ENCODE results near the gene FBXO41.
A peak's percentile ranks its signal among the peaks of the same experiment; 100 is the strongest.

FBXO41 gene

DNA sequence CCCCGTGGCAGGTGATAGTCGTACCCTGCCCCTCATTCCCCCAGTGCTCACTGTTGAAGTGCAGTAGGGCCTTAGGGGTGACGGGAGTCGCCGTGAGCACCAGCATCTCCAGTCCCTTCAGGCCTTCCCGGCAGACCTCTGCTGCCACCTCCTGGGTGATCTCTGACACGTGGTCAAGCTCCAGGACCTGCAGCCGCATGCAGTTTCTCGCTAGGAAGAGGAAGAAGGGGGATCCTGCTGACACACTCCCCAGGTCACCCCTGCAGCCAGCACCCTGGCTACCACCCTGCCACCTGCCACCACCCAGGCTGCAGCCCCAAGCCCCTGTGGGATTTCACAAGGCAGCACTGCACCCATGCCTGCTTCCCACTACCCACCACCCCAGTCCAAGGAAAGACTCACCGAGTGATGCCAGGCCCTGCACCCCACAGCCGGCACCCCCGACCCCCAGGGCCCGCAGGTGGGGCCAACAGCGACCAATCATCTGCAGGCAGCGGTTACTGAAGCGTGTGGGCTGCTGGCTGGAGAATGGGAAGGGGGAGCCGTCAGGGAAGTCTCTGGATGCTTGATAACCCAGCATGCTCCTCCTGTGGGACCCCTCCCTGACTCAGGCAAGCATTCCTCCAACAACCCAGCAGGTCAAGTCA lies 23.8 kb downstream of the FBXO41 start:
- DNase-seq = no peak

DNA sequence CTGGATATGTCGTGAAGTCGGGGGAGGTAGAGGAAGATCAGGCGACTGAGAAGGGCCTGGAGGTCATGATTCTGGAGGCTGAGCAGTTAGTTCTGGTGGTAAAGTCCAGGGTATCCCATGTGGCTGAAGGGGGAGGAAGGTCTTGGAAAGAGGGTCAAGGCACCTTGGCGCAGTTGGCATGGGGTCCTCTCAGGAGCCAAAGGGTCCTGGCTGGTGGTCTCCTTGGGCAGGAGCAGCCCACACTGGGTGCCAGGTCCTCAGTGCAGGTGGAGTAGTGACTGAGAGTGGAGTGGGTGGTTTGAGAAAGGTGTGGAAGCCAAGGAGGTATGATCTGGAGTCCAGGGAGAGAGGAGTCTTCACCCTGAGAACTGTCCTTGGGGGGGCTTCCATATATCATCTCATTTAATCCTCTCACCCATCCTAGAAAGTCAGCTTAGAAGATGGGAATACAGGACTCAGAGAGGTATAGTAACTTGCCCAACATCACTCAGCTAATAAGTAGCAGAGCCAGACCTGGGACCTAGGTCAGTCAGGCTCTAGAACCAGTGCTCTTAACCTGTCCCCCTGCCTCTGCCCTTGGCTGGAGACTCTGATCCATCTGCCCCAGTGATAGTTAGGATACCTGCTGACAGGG lies 24.5 kb downstream of the FBXO41 start:
- no peak for DNase-seq

DNA sequence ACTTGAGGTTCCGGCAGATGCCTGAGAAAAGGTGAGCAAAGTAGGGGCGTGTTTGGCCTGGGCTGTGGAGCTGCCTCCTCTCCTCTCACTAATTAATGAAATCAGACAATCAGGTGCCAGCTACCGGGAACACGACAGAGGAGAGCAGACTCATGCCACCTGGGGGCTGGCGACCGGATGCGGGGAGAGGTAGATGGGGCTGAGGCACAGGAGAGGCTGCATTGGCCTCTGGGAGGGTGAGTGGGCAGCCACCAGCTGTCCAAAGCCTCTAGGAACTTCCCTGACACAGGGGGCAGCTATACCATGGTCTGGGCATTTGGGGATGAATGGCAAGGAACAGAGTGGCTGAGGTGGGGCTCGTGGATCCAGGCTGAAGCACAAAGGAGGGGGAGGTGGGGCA lies 25.0 kb downstream of the FBXO41 start:
- no peak for DNase-seq

DNA sequence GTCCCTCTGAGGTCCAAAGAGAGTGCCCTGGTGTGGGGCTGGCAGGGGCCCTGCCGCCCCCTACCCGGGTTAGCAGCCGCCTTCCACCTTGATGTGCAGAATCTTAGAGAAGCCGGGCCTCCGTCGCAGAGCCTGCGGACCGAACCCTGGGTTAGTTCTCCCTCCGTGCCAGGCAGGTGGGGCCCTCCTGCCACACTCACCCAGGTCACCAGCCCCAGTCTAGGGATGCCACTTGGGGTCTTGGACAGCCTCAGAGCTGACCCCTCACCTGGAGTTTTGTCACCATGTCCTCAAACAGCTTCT lies 25.4 kb downstream of the FBXO41 start:
- no peak for DNase-seq

DNA sequence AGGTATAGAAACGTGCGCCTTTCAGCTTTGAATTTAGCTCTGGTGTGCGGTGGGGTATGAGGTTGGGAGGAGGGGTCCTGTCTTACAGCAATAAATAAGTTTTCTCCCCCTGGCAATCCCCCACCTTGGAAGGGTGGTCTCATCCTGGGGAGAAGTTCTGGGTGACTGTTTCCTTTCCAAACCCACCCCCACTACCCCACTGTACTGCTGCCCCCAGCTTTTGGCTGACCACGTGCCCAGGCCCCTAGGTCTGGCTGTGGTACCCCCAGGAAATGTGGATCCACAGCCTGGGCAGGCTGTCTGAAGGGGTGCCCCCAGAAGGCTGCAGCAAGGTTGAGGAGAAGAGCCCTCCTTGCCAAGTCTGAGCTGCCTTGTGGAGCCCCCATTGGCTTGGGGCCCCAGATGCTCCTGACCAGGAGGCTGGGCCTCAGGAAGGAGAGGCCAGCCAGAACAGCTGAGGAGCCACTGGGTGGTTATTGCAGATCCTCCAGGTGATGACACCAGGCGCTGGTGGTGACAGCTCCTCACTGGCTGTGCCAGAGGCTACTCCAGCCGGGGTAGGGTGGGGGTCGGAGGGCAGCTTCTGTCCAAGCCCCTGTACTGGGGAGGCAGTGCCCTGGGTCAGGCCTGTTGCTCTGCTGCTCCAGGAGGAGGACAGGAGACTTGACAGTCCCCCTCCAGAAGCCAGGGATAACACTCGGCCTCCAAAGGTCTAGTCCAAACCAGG lies 25.9 kb downstream of the FBXO41 start:
- DNase-seq = no peak

DNA sequence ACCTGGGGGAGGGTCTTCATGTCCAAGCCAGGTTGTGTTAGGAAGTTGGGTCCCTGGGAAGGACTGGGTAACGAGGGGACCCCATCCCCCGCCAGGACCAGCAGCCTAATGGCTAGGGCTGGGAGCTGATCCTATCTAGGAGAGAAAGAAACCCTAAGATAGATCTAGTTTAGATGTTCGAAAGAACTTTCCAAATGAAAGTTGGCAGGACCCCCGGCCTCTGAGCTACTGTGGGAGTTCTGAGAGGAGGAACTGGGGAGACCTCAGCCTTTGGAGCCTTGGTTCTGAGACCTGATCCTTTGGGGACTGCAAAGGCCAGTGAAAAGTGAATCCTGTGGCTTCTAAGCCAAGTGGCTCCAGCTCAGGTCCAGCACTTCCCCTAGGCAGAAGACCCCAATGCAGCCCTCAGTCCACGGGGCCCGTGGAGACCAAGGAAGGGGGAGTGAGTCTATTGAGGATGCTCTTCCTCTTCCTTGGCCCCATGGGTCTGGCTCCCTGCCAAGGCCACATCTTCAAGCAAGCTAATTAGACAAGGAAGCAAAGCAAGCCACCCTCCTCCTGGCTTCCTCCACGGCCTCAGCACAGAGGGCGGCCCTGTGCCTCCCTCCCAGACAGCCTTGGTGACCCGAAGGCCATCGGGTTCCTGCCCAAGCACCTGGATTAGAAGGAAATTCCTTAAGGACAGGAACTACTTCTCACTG lies 26.7 kb downstream of the FBXO41 start:
- DNase-seq = no peak

DNA sequence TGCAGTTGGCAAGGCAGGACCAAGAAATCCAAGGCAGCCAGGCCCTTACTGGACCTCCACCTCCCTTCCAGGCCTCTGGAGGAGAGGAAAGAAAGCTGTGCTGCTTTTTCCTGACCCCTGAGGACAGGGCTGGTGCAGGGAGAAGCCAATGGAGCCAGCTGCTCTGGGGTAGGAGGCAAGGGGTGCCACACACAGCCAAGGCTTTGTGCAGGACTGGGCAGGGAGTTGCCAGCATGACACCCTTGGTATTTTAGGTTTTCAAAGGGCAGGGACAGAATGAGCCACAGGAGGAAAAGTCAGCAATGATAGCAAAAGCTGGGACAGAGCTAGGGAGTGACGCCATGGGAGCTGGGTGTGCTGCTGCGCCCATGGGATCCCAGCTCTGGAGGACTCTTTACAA lies 27.3 kb downstream of the FBXO41 start:
- no peak for DNase-seq

DNA sequence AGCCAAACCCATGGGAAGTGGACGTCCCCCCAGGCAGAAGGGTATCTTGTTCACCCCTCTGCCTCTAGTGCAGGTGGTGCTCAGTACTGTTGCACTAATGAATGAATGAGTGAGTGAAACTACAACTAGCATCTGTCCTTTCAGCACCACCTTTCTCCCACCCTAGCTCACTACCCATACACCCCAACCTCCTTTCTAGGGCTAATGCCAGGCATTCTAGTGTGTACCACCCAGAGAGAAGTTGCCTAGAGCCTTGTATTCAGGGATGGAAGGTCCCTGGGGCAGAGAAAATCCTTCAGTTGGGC lies 27.7 kb downstream of the FBXO41 start:
- DNase-seq = no peak

DNA sequence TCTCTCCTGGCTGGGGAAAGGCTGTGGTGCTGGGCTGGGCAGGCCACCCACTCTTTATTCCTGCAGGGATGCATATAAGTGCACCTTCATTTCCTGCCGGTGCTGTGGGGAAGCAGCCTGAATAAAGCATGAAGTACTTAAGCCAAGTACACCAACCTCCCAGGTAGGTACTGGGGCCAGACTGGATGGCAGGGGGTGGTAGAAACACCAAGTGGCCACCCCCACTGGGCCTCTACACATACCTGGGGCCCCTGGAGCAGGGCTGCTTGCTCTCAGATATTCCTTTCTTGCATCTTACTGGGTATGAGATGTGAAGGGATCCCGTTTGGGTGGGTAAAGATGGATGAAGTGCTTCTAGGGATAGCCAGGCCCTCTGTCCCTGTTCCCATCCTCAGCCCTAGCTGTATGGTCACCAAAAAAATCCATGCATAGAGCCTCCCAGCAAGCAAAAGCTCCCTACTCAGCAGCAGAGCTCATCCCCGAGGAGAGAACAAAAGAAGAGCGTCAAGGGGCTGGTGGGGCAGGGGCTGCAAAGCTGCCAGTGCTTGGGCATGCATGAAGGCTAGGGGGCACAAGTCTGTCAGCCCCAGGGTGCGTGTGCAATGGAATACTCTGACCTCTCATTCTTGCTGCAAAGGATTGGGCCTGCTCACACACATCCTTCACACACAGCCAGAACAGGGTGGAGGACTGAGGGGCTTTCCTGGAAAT lies 28.2 kb downstream of the FBXO41 start:
- DNase-seq = no peak

DNA sequence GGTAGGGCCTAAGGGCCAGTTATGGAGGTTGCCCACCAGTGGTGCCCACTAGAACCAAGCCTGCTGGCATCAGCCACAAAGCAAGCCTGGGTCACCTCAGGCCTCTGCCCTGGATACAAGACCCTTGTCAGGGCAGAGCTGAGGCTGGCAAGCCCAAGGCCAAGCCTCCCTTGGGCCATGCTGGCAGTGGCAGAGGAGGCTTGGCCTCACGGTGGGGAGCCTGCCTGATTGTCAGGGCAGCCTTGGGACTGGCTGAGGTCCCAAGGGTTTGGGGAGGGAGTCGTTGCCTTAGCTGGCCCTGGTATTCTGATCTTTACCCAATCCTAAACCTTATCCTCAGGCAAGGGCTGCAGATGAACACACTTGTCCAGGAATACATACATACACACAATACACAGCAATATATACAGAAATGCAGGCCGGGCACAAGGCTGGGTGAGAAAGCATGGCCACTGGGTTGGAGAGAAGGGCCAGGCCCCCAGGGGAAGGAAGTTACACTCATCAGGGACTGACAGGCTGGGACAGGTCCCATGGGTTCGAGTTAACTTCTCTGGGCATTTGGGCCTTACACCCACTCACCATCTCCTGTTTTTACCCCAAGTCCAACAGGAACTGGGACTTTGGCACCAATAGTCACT lies 29.2 kb downstream of the FBXO41 start:
- no peak for DNase-seq

DNA sequence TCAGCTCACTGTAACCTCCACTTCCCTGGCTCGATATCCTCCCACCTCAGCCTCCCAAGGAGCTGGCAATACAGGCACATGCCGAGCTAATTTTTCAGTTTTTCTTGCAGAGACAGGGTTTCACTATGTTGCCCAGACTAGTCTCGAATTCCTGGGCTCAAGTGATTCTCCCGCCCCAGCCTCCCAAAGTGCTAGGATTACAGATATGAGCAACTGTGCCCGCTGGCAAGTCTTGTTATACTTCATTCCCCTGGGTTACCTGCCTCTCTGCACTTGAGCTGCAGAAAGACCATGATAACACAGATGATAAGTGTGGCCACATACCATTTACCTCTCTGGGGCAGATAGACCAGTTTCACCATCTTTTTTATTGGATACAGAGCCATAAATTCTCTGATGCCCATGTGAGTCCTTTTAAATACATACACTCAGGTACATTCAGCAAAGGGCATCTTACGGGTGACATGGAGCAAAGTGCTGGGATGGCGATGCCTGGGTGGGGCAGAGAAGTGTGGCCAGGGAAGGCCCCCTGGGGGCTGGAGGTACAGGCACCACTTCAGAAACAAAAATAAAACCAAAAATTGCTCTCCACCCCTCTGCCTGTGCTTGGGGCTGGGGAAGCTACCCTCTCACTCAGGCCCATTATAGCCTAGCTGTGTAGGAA lies 29.8 kb downstream of the FBXO41 start:
- no peak for DNase-seq

DNA sequence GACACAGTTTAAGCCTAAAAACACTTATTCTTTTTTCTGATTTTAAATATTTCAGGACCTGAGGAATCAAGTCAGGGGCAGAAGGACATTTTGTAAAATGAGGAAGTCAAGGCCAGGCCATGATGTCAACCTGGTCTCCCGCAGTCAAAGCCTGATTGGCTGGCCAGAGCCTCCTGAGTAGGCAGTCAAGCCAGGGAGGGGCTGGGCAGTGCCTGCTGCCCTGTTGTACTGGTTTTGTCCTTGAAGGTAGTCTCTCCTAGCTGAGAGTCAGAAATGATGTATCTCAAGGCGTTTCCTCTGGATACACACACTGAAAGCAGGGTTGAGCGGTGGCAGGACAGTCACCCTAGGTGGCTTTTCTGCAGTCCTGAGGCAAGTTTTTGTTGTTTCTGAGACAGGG lies 30.4 kb downstream of the FBXO41 start:
- no peak for DNase-seq

DNA sequence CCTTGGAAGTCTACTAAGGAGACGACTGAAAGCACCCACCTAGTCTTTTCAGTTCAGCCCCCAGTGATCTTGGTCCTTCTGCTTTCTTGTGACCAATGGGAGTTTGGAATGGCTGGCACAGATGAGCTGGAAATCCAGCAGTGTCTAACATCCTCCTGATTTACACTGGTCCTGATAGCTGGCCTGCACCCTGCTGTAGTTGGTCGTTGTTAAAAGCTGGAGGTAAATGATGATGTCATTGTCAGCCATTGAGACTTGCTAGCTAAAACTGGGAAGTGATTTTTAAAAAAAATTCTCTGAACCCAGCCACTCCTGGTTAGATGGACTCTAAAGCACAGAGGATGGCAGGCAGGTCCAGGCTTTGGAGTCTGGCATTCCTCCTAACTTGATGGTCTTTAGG lies 30.9 kb downstream of the FBXO41 start:
- DNase-seq = no peak

DNA sequence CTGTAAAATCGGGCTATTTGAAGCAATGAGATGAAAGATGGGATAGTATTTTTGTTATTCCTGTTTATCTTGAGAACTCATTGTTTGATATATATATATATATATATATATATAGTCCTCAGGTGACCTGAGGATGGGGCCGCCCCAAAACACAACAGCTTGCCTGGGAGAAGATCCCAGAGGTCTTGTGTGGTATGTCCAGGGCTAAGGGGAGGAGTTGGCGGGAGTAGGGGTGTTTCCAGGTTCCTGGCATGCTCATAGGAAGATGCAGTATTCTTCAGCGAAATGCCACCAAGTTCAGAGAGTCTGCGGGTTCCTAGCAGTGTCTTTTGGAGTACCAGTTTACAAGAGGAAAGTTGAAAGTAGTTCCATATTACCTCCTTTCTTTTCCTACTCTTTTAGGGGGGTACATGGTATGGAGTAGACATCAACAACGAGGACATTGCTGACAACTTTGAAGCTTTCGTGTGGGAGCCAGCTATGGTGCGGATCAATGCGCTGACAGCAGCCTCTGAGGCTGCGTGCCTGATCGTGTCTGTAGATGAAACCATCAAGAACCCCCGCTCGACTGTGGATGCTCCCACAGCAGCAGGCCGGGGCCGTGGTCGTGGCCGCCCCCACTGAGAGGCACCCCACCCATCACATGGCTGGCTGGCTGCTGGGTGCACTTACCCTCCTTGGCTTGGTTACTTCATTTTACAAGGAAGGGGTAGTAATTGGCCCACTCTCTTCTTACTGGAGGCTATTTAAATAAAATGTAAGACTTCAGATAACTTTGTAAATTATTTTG lies 31.8 kb downstream of the FBXO41 start:
- no peak for DNase-seq

DNA sequence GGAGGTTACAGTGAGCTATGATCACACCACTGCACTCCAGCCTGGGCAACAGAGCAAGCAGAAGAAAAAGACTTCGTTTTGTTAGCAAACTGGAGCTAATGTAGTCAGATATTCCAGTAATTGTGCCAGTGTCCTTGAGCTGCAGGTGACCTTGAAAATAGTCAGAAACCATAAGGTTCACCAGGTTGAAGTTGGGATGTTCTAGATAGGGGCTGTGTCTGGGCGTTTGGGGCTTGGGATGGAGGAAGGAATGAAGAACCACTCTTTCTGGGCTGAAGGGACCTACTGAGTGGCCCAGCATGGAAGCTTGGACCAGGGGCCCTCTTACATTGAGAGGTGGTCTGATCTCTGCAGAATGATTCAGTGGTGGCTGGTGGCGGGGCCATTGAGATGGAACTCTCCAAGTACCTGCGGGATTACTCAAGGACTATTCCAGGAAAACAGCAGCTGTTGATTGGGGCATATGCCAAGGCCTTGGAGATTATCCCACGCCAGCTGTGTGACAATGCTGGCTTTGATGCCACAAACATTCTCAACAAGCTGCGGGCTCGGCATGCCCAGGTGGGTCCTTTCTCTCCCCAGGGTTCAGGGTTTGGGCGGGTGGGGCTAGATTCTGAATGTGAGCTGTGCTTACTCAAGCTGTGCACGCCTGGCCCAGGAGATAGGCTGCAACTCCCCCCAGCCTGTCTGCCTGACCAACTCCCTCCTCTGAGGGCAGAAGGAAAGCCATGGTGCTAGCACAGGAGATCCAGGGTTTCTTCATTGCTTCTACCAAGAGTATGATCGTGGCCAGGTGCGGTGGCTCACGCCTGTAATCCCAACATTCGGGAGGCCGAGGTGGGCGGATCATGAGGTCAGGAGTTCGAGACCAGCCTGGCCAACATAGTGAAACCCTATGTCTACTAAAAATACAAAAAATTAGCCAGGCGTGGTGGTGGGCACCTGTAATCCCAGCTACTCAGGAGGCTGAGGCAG lies 33.1 kb downstream of the FBXO41 start:
- peak; percentile 46 for DNase-seq

DNA sequence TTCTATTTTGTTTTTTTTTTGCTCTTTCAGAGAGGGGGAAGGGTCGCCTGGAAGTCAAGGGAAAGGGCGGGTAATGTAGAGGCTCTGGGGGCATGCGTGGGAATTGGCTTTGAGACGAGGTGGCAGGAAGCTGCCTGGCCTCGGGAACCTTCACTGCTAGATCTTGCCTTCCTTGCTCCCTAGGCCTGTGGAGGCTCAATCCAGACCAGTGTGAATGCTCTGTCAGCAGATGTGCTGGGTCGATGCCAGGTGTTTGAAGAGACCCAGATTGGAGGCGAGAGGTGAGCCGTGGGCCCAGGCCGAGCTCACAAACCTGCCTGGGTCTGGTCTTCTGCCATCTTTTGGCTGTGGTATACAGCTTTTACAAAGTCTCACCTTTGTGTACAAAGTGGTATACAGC lies 34.6 kb downstream of the FBXO41 start:
- no peak for DNase-seq

DNA sequence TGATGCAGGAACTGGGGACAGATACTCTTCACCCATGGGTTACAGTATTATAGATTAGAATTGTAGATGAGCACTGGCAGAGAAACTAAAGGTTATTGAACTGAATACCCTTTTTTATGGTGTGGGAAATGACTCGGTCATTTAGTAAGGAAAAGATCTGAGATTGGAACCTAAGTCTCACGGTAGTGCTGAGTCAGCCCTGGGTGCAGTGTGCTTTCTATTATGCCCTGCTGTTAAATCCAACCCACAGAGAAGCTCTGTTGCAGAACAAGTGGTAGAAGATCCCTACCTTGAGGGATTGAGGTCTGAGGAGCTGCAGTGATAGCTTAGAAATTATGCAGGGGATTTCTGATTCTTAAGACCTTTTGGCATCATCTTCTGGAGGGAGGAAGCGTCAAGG lies 37.4 kb downstream of the FBXO41 start:
- no peak for DNase-seq

DNA sequence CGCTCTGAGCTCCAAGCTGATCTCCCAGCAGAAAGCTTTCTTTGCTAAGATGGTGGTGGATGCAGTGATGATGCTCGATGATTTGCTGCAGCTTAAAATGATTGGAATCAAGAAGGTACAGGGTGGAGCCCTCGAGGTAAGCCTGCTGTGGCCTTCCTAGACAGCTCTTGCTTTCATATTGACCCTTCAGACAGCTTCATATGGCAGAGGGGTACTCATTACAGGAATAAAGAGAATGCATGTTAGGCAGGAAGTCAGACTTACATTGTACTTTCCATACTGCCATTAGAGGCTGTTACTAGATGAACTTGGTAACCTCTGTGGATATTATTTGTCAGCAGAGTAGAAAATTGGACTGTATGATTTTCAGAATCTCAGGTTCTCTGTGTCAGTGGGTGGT lies 39.7 kb downstream of the FBXO41 start:
- DNase-seq = no peak

DNA sequence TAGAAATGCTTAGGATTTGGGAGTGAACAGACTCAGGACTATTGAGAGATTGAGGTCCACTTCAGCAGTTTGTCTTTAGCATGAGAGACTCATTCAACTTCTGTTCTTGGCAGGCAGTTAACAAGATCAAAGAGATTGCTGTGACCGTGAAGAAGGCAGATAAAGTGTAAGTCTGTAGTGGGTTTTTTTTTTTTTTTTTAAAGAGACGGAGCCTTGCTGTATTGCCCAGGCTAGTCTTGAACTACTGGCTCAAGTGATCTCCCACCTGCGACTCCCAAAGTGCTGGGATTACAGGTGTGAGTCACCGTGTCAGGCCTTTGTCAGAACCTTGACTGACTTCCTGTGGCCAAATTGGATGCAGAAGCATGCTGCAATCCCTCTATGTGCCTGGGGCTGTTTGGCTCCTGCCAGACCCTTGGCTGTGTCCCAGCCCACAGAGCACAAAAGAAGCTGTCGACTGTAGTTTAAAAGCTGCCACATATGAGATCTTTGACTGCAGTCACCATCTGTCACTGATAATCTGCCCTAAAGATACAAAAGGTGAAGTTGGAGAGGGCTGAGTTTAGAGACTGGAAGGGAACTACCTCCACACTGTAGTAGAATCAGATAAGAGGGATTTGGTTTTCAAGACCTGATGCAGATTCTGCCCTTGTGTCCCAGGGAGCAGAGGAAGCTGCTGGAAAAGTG lies 40.3 kb downstream of the FBXO41 start:
- DNase-seq = peak; percentile 7

DNA sequence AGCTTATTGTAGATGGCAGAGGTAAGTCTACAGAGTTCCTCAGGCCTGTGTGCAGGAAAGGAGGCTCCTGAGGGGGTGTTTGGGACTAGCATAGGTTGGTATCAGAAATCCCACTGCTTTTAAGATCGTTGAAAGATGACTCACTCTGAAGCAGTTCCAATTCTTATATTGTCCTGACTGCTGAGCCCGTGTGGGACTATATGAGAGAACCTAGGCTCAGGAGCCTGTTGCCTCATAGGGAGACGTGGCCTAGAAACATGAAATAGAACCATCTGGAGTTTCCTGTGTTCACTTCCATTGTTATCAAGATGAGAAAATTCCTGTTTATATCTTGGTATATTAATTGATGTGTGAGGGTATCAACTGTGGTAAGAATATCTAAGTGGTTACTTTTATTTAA lies 44.5 kb downstream of the FBXO41 start:
- DNase-seq = no peak
